Neural progenitor cell (in vitro differentiated cells): ENCODE measurements around the gene PRDX2.

ENCODE experiments used
- CTCF ChIP-seq: fragments of 200-600 bp; sonication (generic); IDR thresholded peaks from 2 replicates; pipeline ENCODE4 v1.5.1; 2017; ENCODE audit warnings: antibody characterized with exemption, mild to moderate bottlenecking
- EZH2 ChIP-seq: fragments of 200-600 bp; sonication (generic); IDR thresholded peaks from 2 replicates; pipeline ENCODE4 v1.6.1; 2017; ENCODE audit warnings: antibody characterized with exemption, mild to moderate bottlenecking, moderate library complexity

DNA sequence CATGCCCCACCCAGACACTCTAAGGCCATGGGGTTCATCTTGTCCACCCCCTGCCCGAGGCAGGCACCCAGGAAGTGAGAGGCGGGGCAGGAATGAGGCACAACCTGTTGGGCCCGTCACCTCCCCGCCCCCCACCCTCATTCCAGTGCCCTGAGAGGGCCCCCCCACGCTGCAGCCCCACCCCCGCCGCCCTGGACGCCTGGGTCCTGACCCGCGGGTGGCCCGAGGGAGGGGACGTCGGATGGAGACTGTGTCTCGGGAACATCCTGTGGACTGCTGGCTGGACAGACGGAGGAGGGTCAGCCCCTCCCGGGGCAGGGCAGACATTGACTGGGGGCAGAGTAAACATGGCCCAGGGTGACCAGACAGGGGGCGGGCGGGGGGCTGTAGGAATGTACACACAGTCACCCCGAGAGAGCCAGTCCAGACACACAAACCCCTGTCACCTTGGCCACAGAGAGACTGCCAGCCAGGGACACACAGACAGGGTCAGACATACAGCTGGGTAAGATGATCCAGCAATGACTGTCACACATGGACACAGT lies 17.7 kb downstream of the PRDX2 start:
- TF ChIP-seq CTCF, result no peak
- TF ChIP-seq EZH2, result no peak
